HepG2 (cell line): Measurements from ENCODE around the gene TMEM108. TPM values are rescaled to one million over a fixed set of nuclear protein-coding genes. Genes with fewer than 3 reads are reported as not detected.

Experiments
- ATAC-seq: fragments of 200-7000 bp; cut with Tn5 transposase; 3 replicates; pipeline ENCODE4 v1.9.1; 2020; ENCODE audit warnings: mild to moderate bottlenecking, moderate library complexity
- BruUV-seq: library from RNA; stranded (reverse); fragments of 400-500 nt; replicated peaks from 2 replicates; lab custom pipeline; 2021; lab: Mats Ljungman, UMichigan
- CTCF ChIA-PET: fragments of 300-600 bp; formaldehyde crosslinking; extraction: SDS; loops from one replicate; lab custom pipeline; 2021; ENCODE audit warnings: low total read pairs, inconsistent platforms, low intra/inter-chr PET ratio; lab: Yijun Ruan, JAX
- POLR2A ChIA-PET: fragments of 350-600 bp; sonication (Branson Sonifier 250); formaldehyde crosslinking; loops from one replicate; lab custom pipeline; 2020; ENCODE audit warnings: antibody characterized with exemption, inconsistent platforms; lab: Yijun Ruan, JAX
- DNase-seq: peaks from one replicate; pipeline ENCODE4 v3.0.0-alpha.2; 2015; ENCODE audit warnings: low spot score
- FAIRE-seq: peaks from 3 replicates; lab custom pipeline; 2011; peaks lifted over from hg19 to GRCh38; lab: Jason Lieb, UNC
- H2AFZ ChIP-seq: one replicate; pipeline ENCODE4 v1.6.1; 2011; ENCODE audit warnings: low read length, inconsistent platforms
- H3K27ac ChIP-seq: fragments of 300-600 bp; 3 replicates; pipeline ENCODE4 v1.8.0; 2011; ENCODE audit warnings: mixed run types, mild to moderate bottlenecking, mixed read lengths, low read length, inconsistent platforms; ENCODE audit not compliant: insufficient read depth; ENCODE audit errors: extremely low read length
- H3K27me3 ChIP-seq, 2 experiments: fragments of 200-600 bp in 1 of 2; 2 replicates in 1 of 2; 3 replicates in 1 of 2; pipeline versions ENCODE4 v1.6.0 to v1.8.0; 2011; ENCODE audit warnings: low read length in 2 of 2, mild to moderate bottlenecking in 2 of 2, moderate library complexity in 2 of 2, inconsistent platforms in 1 of 2; ENCODE audit not compliant: insufficient read depth in 2 of 2, control insufficient read depth in 1 of 2
- H3K36me3 ChIP-seq, 2 experiments: fragments of 200-600 bp in 1 of 2; replicated peaks in 1 of 2; 2 replicates in 1 of 2; 3 replicates in 1 of 2; pipeline versions ENCODE4 v1.5.1 to v1.8.0; 2011; ENCODE audit warnings: low read length in 2 of 2, inconsistent platforms in 1 of 2; ENCODE audit not compliant: insufficient read depth in 2 of 2, control insufficient read depth in 1 of 2
- H3K4me1 ChIP-seq: 2 replicates; pipeline ENCODE4 v1.5.1; 2012; ENCODE audit warnings: low read length, inconsistent platforms; ENCODE audit not compliant: insufficient read depth
- H3K4me2 ChIP-seq: 2 replicates; pipeline ENCODE4 v1.6.0; 2011; ENCODE audit warnings: low read depth, low read length, inconsistent platforms
- H3K4me3 ChIP-seq, 3 experiments: fragments of 200-600 bp in 1 of 3; sonication (generic), shearing (Covaris generic) in 1 of 3; replicated peaks in 1 of 3; 2 replicates each; pipeline ENCODE4 v1.5.1; 2011 to 2016; ENCODE audit warnings: low read length in 3 of 3, inconsistent platforms in 2 of 3, low read depth in 2 of 3, mild to moderate bottlenecking in 2 of 3, control low read depth in 1 of 3, mixed read lengths in 1 of 3; ENCODE audit not compliant: insufficient read depth in 1 of 3
- H3K79me2 ChIP-seq: one replicate; pipeline ENCODE4 v1.6.1; 2011; ENCODE audit warnings: low read length, inconsistent platforms; ENCODE audit not compliant: insufficient read depth
- H3K9ac ChIP-seq: 2 replicates; pipeline ENCODE4 v1.6.0; 2011; ENCODE audit warnings: mild to moderate bottlenecking, low read depth, low read length, inconsistent platforms; ENCODE audit not compliant: insufficient read depth
- H3K9me3 ChIP-seq: 2 replicates; pipeline ENCODE4 v1.5.1; 2012; ENCODE audit warnings: mild to moderate bottlenecking, low read length
- H4K20me1 ChIP-seq: 2 replicates; pipeline ENCODE4 v1.6.0; 2011; ENCODE audit warnings: inconsistent platforms, mild to moderate bottlenecking, low read length, moderate library complexity; ENCODE audit not compliant: insufficient read depth
- ATRX ChIP-seq: sonication (generic); formaldehyde crosslinking; IDR thresholded peaks from 2 replicates; pipeline ENCODE4 v1.4.0; 2020; ENCODE audit warnings: missing genetic modification reagents, borderline replicate concordance
- CBX1 ChIP-seq: IDR thresholded peaks from one replicate; pipeline ENCODE4 v1.6.1; 2016; ENCODE audit warnings: antibody characterized with exemption, low read depth
- GATAD1 ChIP-seq: IDR thresholded peaks from 2 replicates; pipeline ENCODE4 v1.6.1; 2016; ENCODE audit warnings: missing genetic modification reagents, missing compliant biosample characterization
- HMG20B ChIP-seq: conservative IDR thresholded peaks from 2 replicates; pipeline ENCODE4 v1.6.1; 2016; ENCODE audit warnings: missing genetic modification reagents, missing compliant biosample characterization
- KDM5B ChIP-seq: sonication (generic); formaldehyde crosslinking; IDR thresholded peaks from 2 replicates; pipeline ENCODE4 v1.4.0; 2020; ENCODE audit warnings: missing genetic modification reagents, mild to moderate bottlenecking, borderline replicate concordance
- NFATC3 ChIP-seq: sonication (generic); formaldehyde crosslinking; IDR thresholded peaks from 2 replicates; pipeline ENCODE4 v1.5.1; 2020; ENCODE audit warnings: mild to moderate bottlenecking, missing genetic modification reagents
- REPIN1 ChIP-seq: sonication (generic); formaldehyde crosslinking; IDR thresholded peaks from 2 replicates; pipeline ENCODE4 v1.8.0; 2022; ENCODE audit warnings: missing genetic modification reagents, low read depth, mild to moderate bottlenecking, borderline replicate concordance
- RXRB ChIP-seq: IDR thresholded peaks from 2 replicates; pipeline ENCODE4 v1.6.1; 2016; ENCODE audit warnings: borderline replicate concordance, missing genetic modification reagents, missing compliant biosample characterization
- SIN3A ChIP-seq: IDR thresholded peaks from 2 replicates; pipeline ENCODE4 v1.6.1; 2011; ENCODE audit warnings: low read depth, mild to moderate bottlenecking, control low read depth, low read length, borderline replicate concordance
- SIX4 ChIP-seq: sonication (generic); formaldehyde crosslinking; IDR thresholded peaks from 2 replicates; pipeline ENCODE4 v1.4.0; 2020; ENCODE audit warnings: missing genetic modification reagents
- SP140L ChIP-seq: sonication (generic); formaldehyde crosslinking; IDR thresholded peaks from 2 replicates; pipeline ENCODE4 v1.4.0; 2020; ENCODE audit warnings: missing genetic modification reagents, borderline replicate concordance
- XBP1 ChIP-seq: sonication (generic); formaldehyde crosslinking; IDR thresholded peaks from 2 replicates; pipeline ENCODE4 v1.5.0; 2020; ENCODE audit warnings: missing genetic modification reagents
- ZBTB33 ChIP-seq: sonication (generic); formaldehyde crosslinking; IDR thresholded peaks from 2 replicates; pipeline ENCODE4 v1.4.0; 2020; ENCODE audit warnings: missing genetic modification reagents
- ZBTB46 ChIP-seq: sonication (generic); formaldehyde crosslinking; IDR thresholded peaks from 2 replicates; pipeline ENCODE4 v1.4.0; 2020; ENCODE audit warnings: mild to moderate bottlenecking, missing genetic modification reagents, borderline replicate concordance
- ZFP91 ChIP-seq: sonication (generic); formaldehyde crosslinking; IDR thresholded peaks from 2 replicates; pipeline ENCODE4 v1.9.0; 2022; ENCODE audit warnings: missing genetic modification reagents, mild to moderate bottlenecking, borderline replicate concordance
- ZMAT5 ChIP-seq: sonication (generic); formaldehyde crosslinking; IDR thresholded peaks from 2 replicates; pipeline ENCODE4 v1.5.0; 2020; ENCODE audit warnings: mild to moderate bottlenecking, low read depth, missing genetic modification reagents, borderline replicate concordance
- ZNF138 ChIP-seq: sonication (generic); formaldehyde crosslinking; IDR thresholded peaks from 2 replicates; pipeline ENCODE4 v1.5.0; 2020; ENCODE audit warnings: mild to moderate bottlenecking, low read depth, missing genetic modification reagents
- ZNF180 ChIP-seq: sonication (generic); formaldehyde crosslinking; IDR thresholded peaks from 2 replicates; pipeline ENCODE4 v1.4.0; 2020; ENCODE audit warnings: low read depth, missing genetic modification reagents, borderline replicate concordance
- ZNF3 ChIP-seq: IDR thresholded peaks from 2 replicates; pipeline ENCODE4 v1.7.0; 2017; ENCODE audit warnings: inconsistent platforms
- ZNF576 ChIP-seq: sonication (generic); formaldehyde crosslinking; IDR thresholded peaks from 2 replicates; pipeline ENCODE4 v1.4.0; 2020; ENCODE audit warnings: mild to moderate bottlenecking, missing genetic modification reagents
- WGBS: methylation state at CpG from one replicate; pipeline ENCODE4 v1.1.6; 2017; ENCODE audit warnings: low lambda C conversion rate; 5-methylcytosine and 5-hydroxymethylcytosine counted together
- in situ Hi-C: cut with HindIII; loops from 2 replicates; pipeline ENCODE4 v1.10.0; 2017; ENCODE audit warnings: low pct_unique_long_range_greater_than_20kb; ENCODE audit not compliant: extremely low pct_ligation_motif_present
- intact Hi-C: fragments of 100-400 bp; cut with micrococcal nuclease; formaldehyde crosslinking; loops from one replicate; pipeline ENCODE4 v1.10.0; 2022; ENCODE audit not compliant: unreplicated experiment
- polyA plus RNA-seq, 8 experiments: library from polyadenylated mRNA; depleted of rRNA in 3 of 8; stranded (reverse) in 7 of 8; unstranded in 1 of 8; fragments of >200 nt; fragmentation: Illumina TruSeq in 4 of 8; extraction: Trizol in 4 of 8; gene quantifications; 2 replicates each; pipeline versions ENCODE4 v1.2.1 to v1.2.3, GENCODE V29; 2011 to 2016; ENCODE audit warnings: low read depth in 4 of 8, missing spikeins in 1 of 8, mixed read lengths in 1 of 8; ENCODE audit not compliant: insufficient read depth in 1 of 8
- total RNA-seq, 5 experiments: library from RNA; depleted of rRNA; stranded (reverse); fragments of >200 nt; fragmentation: Illumina TruSeq; extraction: Trizol; gene quantifications; 2 replicates each; pipeline ENCODE4 v1.2.3, GENCODE V29; 2016; ENCODE audit warnings: low read depth in 1 of 5

The TMEM108 gene
- total and polyA plus RNA-seq, 2 of the 13 experiments (the other 11 are each of a cell fraction or from before 2014, with no cell fraction given) = not detected

GRCh38 chr3:133023362-133023761, 14.8 kb upstream of the TMEM108 start:
- Histone ChIP-seq H4K20me1 (no peaks in the 10 kb centered on the region), H3K79me2 (no peaks in the 10 kb centered on the region), H3K4me3 (no peak overlapping the region), H3K36me3 (no peaks in the 10 kb centered on the region), H3K9ac (no peak overlapping the region), H2AFZ (no peak overlapping the region), H3K9me3 (no peaks in the 10 kb centered on the region), H3K4me2 (no peak overlapping the region)
- POLR2A ChIA-PET = no interaction called here
- ATAC-seq = no peak
- TF ChIP-seq SIX4 (CRISPR knock-in tag) = no peak
- TF ChIP-seq XBP1 (CRISPR knock-in tag) = no peak
- TF ChIP-seq ATRX (CRISPR knock-in tag) = no peak
- TF ChIP-seq KDM5B = no peak
- TF ChIP-seq REPIN1 (CRISPR knock-in tag) = no peak
- TF ChIP-seq ZBTB33 (CRISPR knock-in tag) = no peak
- no peak for TF ChIP-seq ZBTB46 (CRISPR knock-in tag)
- TF ChIP-seq SIN3A = no peak
- no peak for TF ChIP-seq ZMAT5 (CRISPR knock-in tag)
- no peak for TF ChIP-seq RXRB
- no peak for TF ChIP-seq NFATC3
- no peak for TF ChIP-seq ZFP91
- TF ChIP-seq ZNF3 (CRISPR knock-in tag) = no peak
- TF ChIP-seq GATAD1 (CRISPR knock-in tag) = no peak
- no peak for TF ChIP-seq SP140L
- TF ChIP-seq ZNF576 = no peak
- TF ChIP-seq HMG20B (CRISPR knock-in tag) = no peak
- no peak for TF ChIP-seq ZNF138 (CRISPR knock-in tag)
- no peak for TF ChIP-seq ZNF180 (CRISPR knock-in tag)
- no peak for TF ChIP-seq CBX1
- TF ChIP-seq, all 625 proteins: peak for 0
- Histone ChIP-seq H3K27ac (no peak overlapping the region), H3K4me1 (no peaks in the 10 kb centered on the region), H3K27me3 (peaks cover 2 to 3% of the 10 kb centered on the region in 2 experiments; a peak in 2 of 5 replicates)
- WGBS = 6% methylated on average over 1 of the region's 1 CpG
- in situ Hi-C loops = no loop called here
- DNase-seq = no peak
- intact Hi-C loops = no loop called here
- FAIRE-seq = no peak
- no TSS peak for BruUV-seq
- CTCF ChIA-PET = no interaction called here
